Epithelial cell of proximal tubule (primary cell): ENCODE measurements around the gene ZNF385B. TPM values are rescaled to one million over a fixed set of nuclear protein-coding genes. Genes with fewer than 3 reads are reported as not detected.

ENCODE experiments used
- DNase-seq: peaks from one replicate; pipeline ENCODE4 v3.0.0-alpha.2; 2011; ENCODE audit warnings: low read depth
- H3K4me3 ChIP-seq: 2 replicates; pipeline ENCODE4 v1.5.1; 2011; ENCODE audit warnings: low read depth, mild to moderate bottlenecking, low read length
- CTCF ChIP-seq: conservative IDR thresholded peaks from 2 replicates; pipeline ENCODE4 v1.5.1; 2012; ENCODE audit warnings: low read depth, mild to moderate bottlenecking, low read length
- total RNA-seq: library from RNA; depleted of rRNA; stranded (reverse); fragments of >200 nt; gene quantifications from 2 replicates; pipeline ENCODE4 v1.2.3, GENCODE V29; 2015

ZNF385B gene
- total RNA-seq, 1 donor from 2014 or later: 0.69 TPM

GRCh38 chr2:179741317-179741716, 120.1 kb downstream of the ZNF385B start:
- DNase-seq: no peak
- TF ChIP-seq CTCF: no peak
- no peak overlapping the region for H3K4me3 ChIP-seq

DNA sequence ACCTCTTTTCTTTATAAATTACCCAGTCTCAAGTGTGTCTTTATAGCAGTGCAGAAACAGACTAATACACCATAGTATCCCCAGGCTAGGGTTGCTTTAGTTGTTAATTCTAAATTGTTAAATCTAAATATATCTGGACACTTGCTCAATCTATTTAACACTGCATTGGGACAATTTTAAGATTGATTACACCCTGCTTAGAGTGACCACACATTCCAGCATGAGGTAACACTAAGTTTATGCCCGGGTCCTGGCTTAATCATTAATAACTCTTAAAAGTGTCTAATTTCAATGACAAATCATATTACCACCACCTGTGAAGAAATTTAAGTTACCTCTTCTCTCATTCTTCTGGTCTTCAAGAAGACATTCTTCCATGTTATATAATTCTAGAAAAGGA, 131.4 kb downstream of the ZNF385B start:
- no peak overlapping the region for H3K4me3 ChIP-seq

DNA sequence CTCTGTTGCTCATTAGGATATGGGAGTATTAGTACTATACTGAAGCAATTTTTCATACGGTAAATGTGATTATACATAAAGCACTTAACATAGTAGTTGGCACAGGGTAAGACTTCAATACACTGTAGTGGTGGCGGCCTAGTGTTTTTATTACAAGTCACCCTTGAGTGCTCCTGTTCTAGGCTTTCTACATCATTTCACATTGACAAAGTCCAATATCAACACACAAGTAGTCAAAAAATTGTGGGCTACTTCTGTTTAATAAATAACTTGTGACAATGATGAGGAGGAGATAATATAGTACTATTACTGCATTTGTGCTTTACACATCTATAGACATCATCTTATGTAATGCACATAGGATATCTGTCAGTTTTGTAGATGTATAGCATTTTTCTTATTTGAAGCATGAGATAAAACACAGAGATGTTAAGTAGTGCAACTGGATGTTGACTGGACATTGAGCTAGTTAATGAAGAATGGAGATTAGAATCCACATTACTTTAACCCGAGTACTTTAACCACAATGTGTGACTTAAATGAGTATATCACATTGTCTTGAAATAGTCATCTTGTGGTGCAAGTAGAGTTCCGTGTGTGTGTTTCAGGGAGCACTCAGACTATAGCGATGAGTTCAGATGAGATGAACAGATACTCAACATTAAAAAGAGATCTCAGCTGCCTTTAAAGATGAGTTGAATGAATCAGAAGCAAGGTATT, 134.8 kb downstream of the ZNF385B start:
- peak; percentile 74 for DNase-seq
- H3K4me3 ChIP-seq: no peak overlapping the region
- no peak for TF ChIP-seq CTCF

More for the DNA sequence above, 131.4 kb downstream of the ZNF385B start:
- no peak for TF ChIP-seq CTCF
- DNase-seq: no peak

DNA sequence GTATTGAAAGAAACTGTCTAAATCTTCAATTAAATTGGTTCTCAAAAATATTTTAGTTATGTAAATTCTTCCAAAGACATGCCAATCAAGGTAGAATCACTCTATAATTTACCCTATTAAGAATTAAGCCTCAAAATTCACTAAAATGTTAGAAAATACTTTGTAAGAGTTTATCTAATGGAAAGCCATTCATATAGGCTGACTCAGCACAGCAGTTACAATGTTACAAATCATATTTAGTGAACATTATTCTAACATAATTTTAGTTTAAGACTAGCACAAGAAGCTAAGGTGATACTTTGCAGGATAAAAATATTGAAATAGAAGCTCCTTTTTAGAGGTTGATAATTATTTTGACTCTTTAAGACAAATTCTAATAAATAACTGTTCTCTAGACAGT, 137.0 kb downstream of the ZNF385B start:
- DNase-seq: no peak
- TF ChIP-seq CTCF: no peak
- no peak overlapping the region for H3K4me3 ChIP-seq

DNA sequence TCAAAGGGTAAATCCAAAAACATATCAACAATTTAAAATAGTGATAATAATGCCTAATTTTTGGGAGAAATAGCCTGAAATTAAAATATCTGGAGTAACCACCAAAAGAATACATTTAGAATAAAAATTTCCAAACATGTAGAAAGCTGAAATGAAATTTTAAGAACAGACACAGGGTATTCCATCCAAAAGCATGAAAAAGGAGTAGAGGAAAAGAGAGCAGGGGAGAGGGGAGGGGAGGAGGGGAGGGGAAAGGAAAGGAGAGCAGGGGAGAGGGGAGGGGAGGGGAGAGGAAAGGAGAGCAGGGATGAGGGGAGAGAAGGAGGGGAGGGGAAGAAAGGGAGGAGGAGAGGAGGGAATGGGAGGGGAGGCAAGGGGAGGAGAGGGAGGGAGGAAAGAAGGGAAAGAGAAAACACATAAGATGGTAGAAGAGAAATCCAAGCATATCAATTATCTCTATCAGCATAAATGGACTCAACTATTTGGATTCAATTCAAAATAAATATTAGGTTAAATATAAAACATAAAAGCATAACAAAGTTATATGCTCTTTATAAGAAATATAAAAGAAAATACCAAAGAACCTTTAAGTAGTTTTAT, 141.1 kb downstream of the ZNF385B start:
- TF ChIP-seq CTCF: no peak
- no peak for DNase-seq
- no peak overlapping the region for H3K4me3 ChIP-seq

DNA sequence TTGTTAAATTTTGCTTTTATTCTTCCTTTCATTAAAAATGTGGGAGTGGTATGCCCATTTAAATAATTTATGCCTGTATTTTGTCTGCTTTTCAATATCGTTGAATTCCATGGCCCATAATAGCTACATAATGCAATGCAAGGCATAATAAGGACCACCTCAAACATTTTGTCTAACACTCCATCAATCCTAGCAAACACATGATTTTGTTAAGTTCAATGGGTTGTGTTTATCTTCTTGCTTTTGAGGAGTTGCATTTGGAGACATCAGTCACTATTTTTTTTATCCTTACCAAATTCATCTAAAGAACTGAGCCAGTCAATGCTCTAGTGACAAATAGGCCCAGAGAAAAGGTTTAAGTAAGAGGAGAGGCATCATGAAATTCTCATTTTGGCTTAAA, 145.5 kb downstream of the ZNF385B start:
- no peak for TF ChIP-seq CTCF
- no peak overlapping the region for H3K4me3 ChIP-seq
- no peak for DNase-seq

- H3K4me3 ChIP-seq: no peak overlapping the region
- TF ChIP-seq CTCF: no peak
- DNase-seq: no peak
Measured at GRCh38 chr2:179715196-179715595, 146.2 kb downstream of the ZNF385B start.
